Testis (tissue), 3 donors: ENCODE data around the gene TMEM178B. TPM values are rescaled to one million over a fixed set of nuclear protein-coding genes. Genes with fewer than 3 reads are reported as not detected.

Source experiments
- DNase-seq: peaks from one replicate; pipeline ENCODE4 v3.0.0-alpha.2; 2019
- H3K27ac ChIP-seq, 2 donors: fragments of 200-600 bp; sonication (generic); one replicate each; pipeline ENCODE4 v1.5.1; 2019
- H3K27me3 ChIP-seq: fragments of 200-600 bp; sonication (generic); one replicate; pipeline ENCODE4 v1.5.1; 2019
- H3K36me3 ChIP-seq: fragments of 200-600 bp; sonication (generic); one replicate; pipeline ENCODE4 v1.5.1; 2017; ENCODE audit warnings: low read depth; ENCODE audit errors: missing control alignments
- H3K4me1 ChIP-seq: fragments of 200-600 bp; sonication (generic); one replicate; pipeline ENCODE4 v1.5.1; 2019
- H3K4me3 ChIP-seq, 2 donors: fragments of 200-600 bp; sonication (generic); one replicate each; pipeline ENCODE4 v1.5.1; 2017 to 2019
- H3K9me3 ChIP-seq: fragments of 200-600 bp; sonication (generic); one replicate; pipeline ENCODE4 v1.5.1; 2017
- POLR2A ChIP-seq: fragments of 450-650 bp; IDR thresholded peaks from one replicate; pipeline ENCODE4 v1.6.1; 2017; ENCODE audit warnings: antibody characterized with exemption, mild to moderate bottlenecking, moderate library complexity
- WGBS, 2 donors: methylation state at CpG; one replicate each; pipeline ENCODE4 v1.1.5; 2018; 5-methylcytosine and 5-hydroxymethylcytosine counted together
- intact Hi-C: fragments of 100-400 bp; cut with DNase I; formaldehyde crosslinking; loops from one replicate; pipeline ENCODE4 v1.15.1; 2023; ENCODE audit warnings: low total_unique reads
- polyA plus RNA-seq: library from polyadenylated mRNA; stranded (reverse); fragments of 350-450 nt; fragmentation: Illumina TruSeq; extraction: RNeasy Lipid Tissue Mini Kit (QIAGEN cat#74804); gene quantifications from one replicate; pipeline ENCODE4 v1.2.3, GENCODE V29; 2014; ENCODE audit warnings: low read depth, low replicate concordance; ENCODE audit not compliant: insufficient read depth
- total RNA-seq, 2 donors: library from RNA; depleted of rRNA; stranded (reverse); fragments of >200 nt; gene quantifications; one replicate each; pipeline ENCODE4 v1.2.3, GENCODE V29; 2016
- TF ChIP-seq, protein P1 (sequence below), 3 experiments: fragments of 450-650 bp in 2 of 3; fragments of 200-600 bp in 1 of 3; sonication (generic) in 1 of 3; IDR thresholded peaks; one replicate each; pipeline ENCODE4 v1.5.1; 2016 to 2019; ENCODE audit warnings: antibody characterized with exemption in 3 of 3, mild to moderate bottlenecking in 2 of 3, moderate library complexity in 1 of 3

Gene TMEM178B
- total and polyA plus RNA-seq, 3 donors from 2014 or later, result 1.7 to 7.2 (median 2.0) TPM

DNA sequence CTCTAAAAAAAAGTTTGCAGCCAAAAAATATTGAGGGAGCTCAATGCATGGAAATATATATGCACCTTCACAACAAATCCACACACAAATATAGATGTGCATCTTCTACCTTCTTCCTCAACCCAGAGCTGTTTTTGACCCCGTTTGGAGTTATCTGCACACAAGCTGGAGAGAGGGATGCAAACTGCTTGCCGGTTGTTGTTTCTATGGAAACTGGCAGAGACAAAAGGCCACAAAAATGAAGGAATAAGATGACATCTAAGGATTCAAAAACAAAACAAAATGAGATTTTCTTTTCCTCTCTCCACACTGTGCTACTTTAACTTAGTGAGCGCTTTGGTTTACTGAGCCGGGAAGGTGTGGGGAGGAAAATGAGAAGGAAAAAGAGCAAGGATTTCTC, 267.1 kb downstream of the TMEM178B start:
- no peaks in the 10 kb centered on the region for H3K36me3 ChIP-seq
- 67 to 71% methylated on average over 4 of the region's 4 CpGs for WGBS, 2 donors
- H3K4me3 ChIP-seq, result no peak overlapping the region
- intact Hi-C loops, result no loop called here
- H3K27ac ChIP-seq, result no peak overlapping the region
- H3K9me3 ChIP-seq, result no peaks in the 10 kb centered on the region
- no peaks in the 10 kb centered on the region for H3K4me1 ChIP-seq
- DNase-seq, result no peak
- no peaks in the 10 kb centered on the region for H3K27me3 ChIP-seq
- no peak for TF ChIP-seq POLR2A
- TF ChIP-seq, protein P1, sequence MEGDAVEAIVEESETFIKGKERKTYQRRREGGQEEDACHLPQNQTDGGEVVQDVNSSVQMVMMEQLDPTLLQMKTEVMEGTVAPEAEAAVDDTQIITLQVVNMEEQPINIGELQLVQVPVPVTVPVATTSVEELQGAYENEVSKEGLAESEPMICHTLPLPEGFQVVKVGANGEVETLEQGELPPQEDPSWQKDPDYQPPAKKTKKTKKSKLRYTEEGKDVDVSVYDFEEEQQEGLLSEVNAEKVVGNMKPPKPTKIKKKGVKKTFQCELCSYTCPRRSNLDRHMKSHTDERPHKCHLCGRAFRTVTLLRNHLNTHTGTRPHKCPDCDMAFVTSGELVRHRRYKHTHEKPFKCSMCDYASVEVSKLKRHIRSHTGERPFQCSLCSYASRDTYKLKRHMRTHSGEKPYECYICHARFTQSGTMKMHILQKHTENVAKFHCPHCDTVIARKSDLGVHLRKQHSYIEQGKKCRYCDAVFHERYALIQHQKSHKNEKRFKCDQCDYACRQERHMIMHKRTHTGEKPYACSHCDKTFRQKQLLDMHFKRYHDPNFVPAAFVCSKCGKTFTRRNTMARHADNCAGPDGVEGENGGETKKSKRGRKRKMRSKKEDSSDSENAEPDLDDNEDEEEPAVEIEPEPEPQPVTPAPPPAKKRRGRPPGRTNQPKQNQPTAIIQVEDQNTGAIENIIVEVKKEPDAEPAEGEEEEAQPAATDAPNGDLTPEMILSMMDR (IDR thresholded peaks at IDR 0.05), result no peak

DNA sequence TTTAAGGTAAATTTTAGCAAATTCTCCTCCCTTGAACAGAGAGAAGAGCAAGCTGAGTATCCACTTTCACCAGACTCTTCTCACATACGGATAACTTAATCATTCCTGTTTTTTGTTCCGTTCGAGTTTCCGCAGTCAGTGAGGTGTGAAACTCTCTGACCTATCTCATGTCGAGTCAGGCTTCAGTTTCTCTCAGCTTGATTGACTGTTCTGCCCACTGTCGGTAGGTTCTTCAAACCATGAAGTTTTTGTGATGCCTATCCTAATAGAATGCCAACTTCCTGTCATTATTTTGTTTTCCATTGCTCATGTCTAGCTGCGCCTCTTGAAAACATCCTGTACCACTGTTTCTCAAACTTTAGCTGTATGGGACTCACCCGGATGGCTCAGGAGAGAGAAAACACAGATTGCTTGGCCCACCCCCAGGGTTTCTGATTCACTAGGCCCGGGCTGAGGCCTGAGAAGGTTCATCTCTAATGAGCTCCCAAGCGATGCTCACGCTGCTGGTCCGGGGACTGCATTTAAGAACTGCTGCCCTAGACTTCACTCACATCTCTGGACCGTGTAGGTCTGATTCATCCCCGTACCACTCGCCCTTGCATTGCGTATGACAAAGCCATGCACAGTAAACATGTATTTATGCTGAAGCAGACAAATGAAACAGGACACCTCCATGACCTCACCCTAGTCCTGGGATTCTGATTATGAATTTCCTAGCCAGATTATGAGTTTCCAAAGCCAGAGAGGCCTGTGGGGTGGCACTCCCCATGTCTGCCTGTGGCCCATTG, 269.0 kb downstream of the TMEM178B start:
- intact Hi-C loops, result no loop called here
- Histone ChIP-seq H3K27ac (no peak overlapping the region), H3K27me3 (no peaks in the 10 kb centered on the region), H3K36me3 (no peaks in the 10 kb centered on the region), H3K4me1 (no peaks in the 10 kb centered on the region), H3K9me3 (no peaks in the 10 kb centered on the region), H3K4me3 (no peak overlapping the region)
- WGBS, 2 donors, result 90 to 91% methylated on average over 16 of the region's 16 CpGs
- TF ChIP-seq POLR2A, result no peak
- TF ChIP-seq, protein P1 (IDR thresholded peaks at IDR 0.05), result no peak
- no peak for DNase-seq

DNA sequence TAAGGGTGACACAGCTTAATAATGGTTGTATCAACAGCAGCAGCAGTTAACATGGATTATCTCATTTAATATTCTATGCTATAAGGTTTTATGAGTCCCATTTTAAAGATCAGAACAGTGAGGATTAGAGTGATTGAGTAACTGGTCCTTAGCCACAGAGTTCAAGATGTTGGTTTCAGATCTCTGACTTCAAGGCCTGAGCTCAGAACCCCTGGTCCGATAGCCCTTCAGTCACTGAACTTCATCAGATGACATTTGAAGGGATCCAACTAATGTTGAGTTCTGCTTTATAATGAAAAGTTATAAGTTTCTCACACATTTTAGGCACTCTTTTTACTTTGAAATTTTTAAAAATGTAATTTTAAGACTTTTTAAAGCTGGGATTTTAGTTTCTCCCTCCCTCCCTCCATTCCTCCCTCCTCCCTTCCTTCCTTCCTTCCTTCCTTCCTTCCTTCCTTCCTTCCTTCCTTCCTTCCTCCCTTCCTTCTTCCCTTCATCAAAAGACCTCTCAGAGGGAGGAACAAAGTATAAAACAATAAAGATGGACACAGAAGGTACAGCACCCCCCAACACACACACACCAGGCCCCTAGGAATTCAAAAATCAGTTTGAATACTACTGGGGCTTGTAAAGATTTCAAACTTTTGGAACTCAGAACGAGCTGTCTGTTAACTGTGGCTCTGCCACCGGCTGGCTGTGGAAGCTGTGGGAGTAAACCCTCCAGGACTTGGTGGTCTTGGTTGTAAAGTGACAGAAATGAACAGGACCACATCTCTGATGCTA, 270.5 kb downstream of the TMEM178B start:
- H3K4me3 ChIP-seq, result no peak overlapping the region
- H3K9me3 ChIP-seq, result no peaks in the 10 kb centered on the region
- 84 to 86% methylated on average over 3 of the region's 3 CpGs for WGBS, 2 donors
- no peaks in the 10 kb centered on the region for H3K4me1 ChIP-seq
- DNase-seq, result no peak
- no peak for TF ChIP-seq POLR2A
- TF ChIP-seq, protein P1 (IDR thresholded peaks at IDR 0.05), result no peak
- intact Hi-C loops, result no loop called here
- H3K36me3 ChIP-seq, result no peaks in the 10 kb centered on the region
- H3K27ac ChIP-seq, result no peak overlapping the region
- no peaks in the 10 kb centered on the region for H3K27me3 ChIP-seq

DNA sequence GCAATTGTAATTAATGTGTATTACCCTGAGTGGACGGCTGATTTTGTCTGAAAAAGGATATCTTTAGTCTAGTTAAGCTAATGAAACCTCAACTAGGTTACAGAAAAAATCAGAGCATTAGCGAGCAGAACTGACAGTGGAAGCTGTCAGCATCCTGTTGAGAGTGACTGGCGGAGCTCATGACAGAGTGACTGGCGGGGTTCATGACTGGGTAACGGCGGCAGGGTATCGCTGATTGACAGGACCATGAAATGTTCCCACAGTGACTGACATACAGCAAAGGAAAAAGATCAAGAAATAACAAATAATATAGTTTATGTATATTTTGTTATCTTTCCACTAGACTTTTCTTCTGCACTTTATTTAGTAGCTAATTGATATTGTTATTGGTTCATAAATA, 274.9 kb downstream of the TMEM178B start:
- Histone ChIP-seq H3K27ac (no peak overlapping the region), H3K9me3 (no peaks in the 10 kb centered on the region), H3K4me1 (no peaks in the 10 kb centered on the region), H3K27me3 (no peaks in the 10 kb centered on the region), H3K36me3 (no peaks in the 10 kb centered on the region), H3K4me3 (no peak overlapping the region)
- TF ChIP-seq, protein P1 (IDR thresholded peaks at IDR 0.05), result no peak
- no peak for TF ChIP-seq POLR2A
- intact Hi-C loops, result no loop called here
- no peak for DNase-seq
- 83 to 87% methylated on average over 7 of the region's 7 CpGs for WGBS, 2 donors
